ENCODE data around the gene ZNF420.

DNA sequence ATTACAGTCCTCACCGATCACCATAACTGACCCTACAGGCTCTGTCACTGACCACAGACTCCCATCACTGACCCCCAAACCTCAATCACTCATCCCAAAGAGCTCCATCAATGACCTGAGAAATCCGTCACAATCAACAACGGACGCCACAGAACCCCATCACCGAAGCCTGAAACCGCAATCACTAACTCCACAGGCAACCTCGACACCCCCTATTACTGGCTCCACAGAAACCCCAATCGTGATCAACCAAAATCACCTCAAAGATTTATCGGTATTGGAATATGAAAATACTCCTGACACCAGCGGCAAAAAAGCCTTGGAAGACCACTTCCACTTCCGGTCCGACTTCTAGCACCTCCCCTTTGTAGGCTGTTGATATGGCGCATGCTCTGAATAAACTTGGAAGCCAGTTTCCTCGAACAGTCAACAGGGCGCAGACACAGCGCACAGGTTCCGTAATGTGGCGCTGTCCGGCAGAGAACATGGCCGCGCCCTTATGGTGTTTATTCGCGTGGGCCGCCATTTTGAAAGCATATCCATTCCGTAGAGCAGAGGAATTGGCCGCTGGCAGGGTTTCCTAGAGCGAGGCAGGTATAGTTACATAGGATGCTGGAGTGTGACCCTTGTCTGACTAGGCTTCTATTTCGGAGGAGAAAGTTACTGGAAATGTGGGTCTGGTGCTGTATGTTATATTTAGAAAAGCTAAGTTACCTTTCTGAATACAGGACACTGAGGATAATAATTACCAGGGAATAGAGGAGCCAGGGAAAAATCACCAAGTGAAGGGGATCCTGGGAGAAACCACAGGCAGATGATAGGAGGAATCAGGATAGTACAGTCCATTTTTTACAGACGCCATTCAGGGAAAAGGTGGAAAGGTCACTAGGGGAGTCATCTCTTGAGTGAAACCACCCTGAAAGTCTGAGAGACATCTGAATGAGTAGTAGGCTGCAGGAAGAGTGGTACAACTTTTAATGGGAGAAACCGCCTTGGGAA is 94.4 kb downstream of the ZNF420 start, which contains the start of gene ZNF585A:
- TF ChIP-seq, protein P1, sequence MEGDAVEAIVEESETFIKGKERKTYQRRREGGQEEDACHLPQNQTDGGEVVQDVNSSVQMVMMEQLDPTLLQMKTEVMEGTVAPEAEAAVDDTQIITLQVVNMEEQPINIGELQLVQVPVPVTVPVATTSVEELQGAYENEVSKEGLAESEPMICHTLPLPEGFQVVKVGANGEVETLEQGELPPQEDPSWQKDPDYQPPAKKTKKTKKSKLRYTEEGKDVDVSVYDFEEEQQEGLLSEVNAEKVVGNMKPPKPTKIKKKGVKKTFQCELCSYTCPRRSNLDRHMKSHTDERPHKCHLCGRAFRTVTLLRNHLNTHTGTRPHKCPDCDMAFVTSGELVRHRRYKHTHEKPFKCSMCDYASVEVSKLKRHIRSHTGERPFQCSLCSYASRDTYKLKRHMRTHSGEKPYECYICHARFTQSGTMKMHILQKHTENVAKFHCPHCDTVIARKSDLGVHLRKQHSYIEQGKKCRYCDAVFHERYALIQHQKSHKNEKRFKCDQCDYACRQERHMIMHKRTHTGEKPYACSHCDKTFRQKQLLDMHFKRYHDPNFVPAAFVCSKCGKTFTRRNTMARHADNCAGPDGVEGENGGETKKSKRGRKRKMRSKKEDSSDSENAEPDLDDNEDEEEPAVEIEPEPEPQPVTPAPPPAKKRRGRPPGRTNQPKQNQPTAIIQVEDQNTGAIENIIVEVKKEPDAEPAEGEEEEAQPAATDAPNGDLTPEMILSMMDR (IDR thresholded peaks at IDR 0.05) = peak; percentile 31 to 43 (median 31)
- TF ChIP-seq POLR2AphosphoS5 (IDR thresholded peaks at IDR 0.05) (peak; percentile 72 to 95), POLR2A (IDR thresholded peaks at IDR 0.05; ENCODE audit: low read depth) (no peak)

All from esophagus muscularis mucosa (tissue), 3 donors.